ENCODE results near the gene SCN2A.

Gene SCN2A

DNA sequence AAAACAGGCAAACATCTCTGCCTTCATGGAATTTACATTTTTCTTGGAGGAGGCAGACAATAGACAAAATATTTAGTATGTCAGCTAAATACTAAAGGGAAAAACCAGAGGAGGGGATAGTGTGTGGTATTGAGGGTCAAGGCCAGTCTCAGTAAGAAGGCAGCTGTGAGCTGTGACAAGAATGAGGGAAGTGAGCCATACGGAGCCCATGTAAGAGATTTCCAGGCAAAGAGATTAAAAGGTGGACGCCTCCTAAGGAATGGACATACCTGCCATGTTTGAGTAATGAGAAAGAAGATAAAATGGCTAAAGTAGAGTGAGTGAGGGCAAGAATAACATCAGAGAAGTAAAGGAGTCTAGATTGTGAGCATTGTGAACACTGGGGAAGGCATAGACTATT, 2.2 kb upstream of the SCN2A start (continued):
- TF ChIP-seq, protein P1, sequence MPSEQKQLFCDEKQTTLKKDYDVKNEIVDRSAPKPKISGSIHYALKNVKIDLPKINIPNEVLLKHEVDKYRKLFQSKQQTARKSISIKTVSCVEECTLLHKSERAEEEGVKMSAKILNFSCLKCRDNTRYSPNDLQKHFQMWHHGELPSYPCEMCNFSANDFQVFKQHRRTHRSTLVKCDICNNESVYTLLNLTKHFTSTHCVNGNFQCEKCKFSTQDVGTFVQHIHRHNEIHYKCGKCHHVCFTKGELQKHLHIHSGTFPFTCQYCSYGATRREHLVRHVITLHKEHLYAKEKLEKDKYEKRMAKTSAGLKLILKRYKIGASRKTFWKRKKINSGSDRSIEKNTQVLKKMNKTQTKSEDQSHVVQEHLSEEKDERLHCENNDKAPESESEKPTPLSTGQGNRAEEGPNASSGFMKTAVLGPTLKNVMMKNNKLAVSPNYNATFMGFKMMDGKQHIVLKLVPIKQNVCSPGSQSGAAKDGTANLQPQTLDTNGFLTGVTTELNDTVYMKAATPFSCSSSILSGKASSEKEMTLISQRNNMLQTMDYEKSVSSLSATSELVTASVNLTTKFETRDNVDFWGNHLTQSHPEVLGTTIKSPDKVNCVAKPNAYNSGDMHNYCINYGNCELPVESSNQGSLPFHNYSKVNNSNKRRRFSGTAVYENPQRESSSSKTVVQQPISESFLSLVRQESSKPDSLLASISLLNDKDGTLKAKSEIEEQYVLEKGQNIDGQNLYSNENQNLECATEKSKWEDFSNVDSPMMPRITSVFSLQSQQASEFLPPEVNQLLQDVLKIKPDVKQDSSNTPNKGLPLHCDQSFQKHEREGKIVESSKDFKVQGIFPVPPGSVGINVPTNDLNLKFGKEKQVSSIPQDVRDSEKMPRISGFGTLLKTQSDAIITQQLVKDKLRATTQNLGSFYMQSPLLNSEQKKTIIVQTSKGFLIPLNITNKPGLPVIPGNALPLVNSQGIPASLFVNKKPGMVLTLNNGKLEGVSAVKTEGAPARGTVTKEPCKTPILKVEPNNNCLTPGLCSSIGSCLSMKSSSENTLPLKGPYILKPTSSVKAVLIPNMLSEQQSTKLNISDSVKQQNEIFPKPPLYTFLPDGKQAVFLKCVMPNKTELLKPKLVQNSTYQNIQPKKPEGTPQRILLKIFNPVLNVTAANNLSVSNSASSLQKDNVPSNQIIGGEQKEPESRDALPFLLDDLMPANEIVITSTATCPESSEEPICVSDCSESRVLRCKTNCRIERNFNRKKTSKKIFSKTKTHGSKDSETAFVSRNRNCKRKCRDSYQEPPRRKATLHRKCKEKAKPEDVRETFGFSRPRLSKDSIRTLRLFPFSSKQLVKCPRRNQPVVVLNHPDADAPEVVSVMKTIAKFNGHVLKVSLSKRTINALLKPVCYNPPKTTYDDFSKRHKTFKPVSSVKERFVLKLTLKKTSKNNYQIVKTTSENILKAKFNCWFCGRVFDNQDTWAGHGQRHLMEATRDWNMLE (tag by site-specific recombination; conservative IDR thresholded peaks at IDR 0.05; ENCODE audit: low read depth) = no peak
- TF ChIP-seq ZNF335 (tag by site-specific recombination; conservative IDR thresholded peaks at IDR 0.05) = no peak

DNA sequence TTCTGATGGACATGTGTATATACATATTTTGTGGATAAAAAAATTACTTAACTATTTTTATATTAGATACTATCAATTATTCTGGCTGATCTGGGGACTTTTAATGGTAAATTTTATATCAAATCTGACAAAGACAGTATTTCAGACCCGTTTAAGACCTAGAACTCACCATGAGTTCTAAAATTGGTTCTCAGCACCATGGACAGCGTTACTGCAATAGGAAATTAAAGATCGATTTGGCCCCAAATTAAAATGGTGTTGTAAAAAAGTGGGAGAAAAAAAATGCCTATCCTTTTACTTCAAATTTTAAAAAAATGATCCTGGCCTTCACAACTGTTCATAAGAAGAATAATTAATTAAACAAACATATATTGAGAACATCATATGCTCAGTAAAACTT, 919 bp upstream of the SCN2A start:
- no peaks in the 10 kb centered on the region for H3K9me3 ChIP-seq (ENCODE audit: control insufficient read depth, insufficient read depth, low read depth, low read length)
- no peak overlapping the region for H3K4me3 ChIP-seq (ENCODE audit: low read depth, low read length)
- no peak overlapping the region for H3K27ac ChIP-seq (ENCODE audit: extremely low read depth, low read depth, low read length)
- CTCF ChIA-PET = interaction anchor here (0.6 to 2.3 kb wide), 19 partner anchors 9 to 636 kb away, joined by 3 to 27 read pairs (median 6); no protein-coding TSS in a partner anchor
- TF ChIP-seq BCL6B (tag by site-specific recombination; IDR thresholded peaks at IDR 0.05) (no peak), REST (tag by site-specific recombination; IDR thresholded peaks at IDR 0.05) (peak; percentile 93), GLI4 (tag by site-specific recombination; IDR thresholded peaks at IDR 0.05) (no peak), ZNF146 (tag by site-specific recombination; IDR thresholded peaks at IDR 0.05) (no peak), ZSCAN16 (tag by site-specific recombination; IDR thresholded peaks at IDR 0.05) (no peak), ZFP37 (tag by site-specific recombination; IDR thresholded peaks at IDR 0.05) (no peak)
- H3K36me3 ChIP-seq (ENCODE audit: control insufficient read depth in 2 of 2, insufficient read depth in 1 of 2, low read length in 2 of 2) = no peaks in the 10 kb centered on the region
- no peaks in the 10 kb centered on the region for H3K4me1 ChIP-seq (ENCODE audit: control insufficient read depth, insufficient read depth, low read length)
- POLR2A ChIA-PET = no interaction called here

DNA sequence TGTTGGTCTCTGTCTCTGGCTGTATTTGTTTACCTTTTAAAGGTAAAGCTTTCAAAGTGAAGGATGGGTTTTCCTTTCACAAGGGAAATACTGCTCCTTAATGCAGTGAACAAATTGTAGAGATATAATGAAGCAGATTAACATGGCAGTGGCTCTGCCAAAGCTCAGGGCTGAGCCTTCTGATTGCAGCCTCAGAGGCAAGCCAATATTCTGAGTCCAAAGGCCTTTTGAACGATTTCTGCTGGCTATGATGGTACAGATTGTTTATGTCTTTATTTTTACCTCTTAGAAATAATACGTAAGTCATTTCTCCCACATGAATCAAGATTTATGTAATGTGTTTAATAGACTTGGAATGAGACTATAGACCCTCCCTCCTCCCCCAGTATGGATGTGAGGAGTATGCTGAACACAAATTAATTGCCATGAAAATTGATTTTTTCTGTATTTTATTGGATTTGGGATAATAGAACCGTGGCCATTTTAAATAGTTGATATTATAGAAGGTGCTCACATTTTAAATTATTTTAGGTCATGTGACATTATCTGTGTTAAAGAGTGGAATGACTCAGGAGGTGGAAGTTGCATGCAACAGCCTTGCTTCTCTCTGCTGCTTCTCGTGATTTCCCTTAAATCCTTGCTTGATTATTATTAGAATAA, 772 bp downstream of the SCN2A start:
- Histone ChIP-seq H3K36me3 (ENCODE audit: control insufficient read depth in 2 of 2, insufficient read depth in 1 of 2, low read length in 2 of 2) (no peaks in the 10 kb centered on the region), H3K4me3 (ENCODE audit: low read depth, low read length) (no peak overlapping the region), H3K27ac (ENCODE audit: extremely low read depth, low read depth, low read length) (no peak overlapping the region), H3K9me3 (ENCODE audit: control insufficient read depth, insufficient read depth, low read depth, low read length) (no peaks in the 10 kb centered on the region), H3K4me1 (ENCODE audit: control insufficient read depth, insufficient read depth, low read length) (no peaks in the 10 kb centered on the region)
- CTCF ChIA-PET = interaction anchor here (0.6 to 2.3 kb wide), 25 partner anchors 7 to 910 kb away, joined by 3 to 27 read pairs (median 5); partner anchors contain the start of gene SCN1A
- POLR2A ChIA-PET = interaction anchor here (0.7 kb wide), 1 partner anchor 54 kb away, joined by 3 read pairs; no protein-coding TSS in a partner anchor
- TF ChIP-seq ZNF580 (tag by site-specific recombination; IDR thresholded peaks at IDR 0.05) (no peak), ZNF624 (tag by site-specific recombination; IDR thresholded peaks at IDR 0.05) (no peak), ZNF544 (tag by site-specific recombination; IDR thresholded peaks at IDR 0.05) (no peak), KLF1 (tag by site-specific recombination; IDR thresholded peaks at IDR 0.05) (no peak), BCL11A (tag by site-specific recombination; IDR thresholded peaks at IDR 0.05; ENCODE audit: low read depth) (no peak), ZNF223 (tag by site-specific recombination; IDR thresholded peaks at IDR 0.05) (no peak), ZNF645 (tag by site-specific recombination; IDR thresholded peaks at IDR 0.05) (no peak), ZNF629 (tag by site-specific recombination; IDR thresholded peaks at IDR 0.05) (no peak), HOXA7 (CRISPR knock-in tag; IDR thresholded peaks at IDR 0.05; ENCODE audit: borderline replicate concordance) (no peak)
- TF ChIP-seq, protein P2, sequence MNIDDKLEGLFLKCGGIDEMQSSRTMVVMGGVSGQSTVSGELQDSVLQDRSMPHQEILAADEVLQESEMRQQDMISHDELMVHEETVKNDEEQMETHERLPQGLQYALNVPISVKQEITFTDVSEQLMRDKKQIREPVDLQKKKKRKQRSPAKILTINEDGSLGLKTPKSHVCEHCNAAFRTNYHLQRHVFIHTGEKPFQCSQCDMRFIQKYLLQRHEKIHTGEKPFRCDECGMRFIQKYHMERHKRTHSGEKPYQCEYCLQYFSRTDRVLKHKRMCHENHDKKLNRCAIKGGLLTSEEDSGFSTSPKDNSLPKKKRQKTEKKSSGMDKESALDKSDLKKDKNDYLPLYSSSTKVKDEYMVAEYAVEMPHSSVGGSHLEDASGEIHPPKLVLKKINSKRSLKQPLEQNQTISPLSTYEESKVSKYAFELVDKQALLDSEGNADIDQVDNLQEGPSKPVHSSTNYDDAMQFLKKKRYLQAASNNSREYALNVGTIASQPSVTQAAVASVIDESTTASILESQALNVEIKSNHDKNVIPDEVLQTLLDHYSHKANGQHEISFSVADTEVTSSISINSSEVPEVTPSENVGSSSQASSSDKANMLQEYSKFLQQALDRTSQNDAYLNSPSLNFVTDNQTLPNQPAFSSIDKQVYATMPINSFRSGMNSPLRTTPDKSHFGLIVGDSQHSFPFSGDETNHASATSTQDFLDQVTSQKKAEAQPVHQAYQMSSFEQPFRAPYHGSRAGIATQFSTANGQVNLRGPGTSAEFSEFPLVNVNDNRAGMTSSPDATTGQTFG (tag by site-specific recombination; IDR thresholded peaks at IDR 0.05; ENCODE audit: borderline replicate concordance) = no peak
